Measurements from ENCODE around the gene TACR2.

The TACR2 gene

GRCh38 chr10:69392481-69393000 lies 24.2 kb downstream of the TACR2 start:
- no peak for TF ChIP-seq EZH2phosphoT487 (conservative IDR thresholded peaks at IDR 0.05; ENCODE audit: low read length)
- TF ChIP-seq, protein P1, sequence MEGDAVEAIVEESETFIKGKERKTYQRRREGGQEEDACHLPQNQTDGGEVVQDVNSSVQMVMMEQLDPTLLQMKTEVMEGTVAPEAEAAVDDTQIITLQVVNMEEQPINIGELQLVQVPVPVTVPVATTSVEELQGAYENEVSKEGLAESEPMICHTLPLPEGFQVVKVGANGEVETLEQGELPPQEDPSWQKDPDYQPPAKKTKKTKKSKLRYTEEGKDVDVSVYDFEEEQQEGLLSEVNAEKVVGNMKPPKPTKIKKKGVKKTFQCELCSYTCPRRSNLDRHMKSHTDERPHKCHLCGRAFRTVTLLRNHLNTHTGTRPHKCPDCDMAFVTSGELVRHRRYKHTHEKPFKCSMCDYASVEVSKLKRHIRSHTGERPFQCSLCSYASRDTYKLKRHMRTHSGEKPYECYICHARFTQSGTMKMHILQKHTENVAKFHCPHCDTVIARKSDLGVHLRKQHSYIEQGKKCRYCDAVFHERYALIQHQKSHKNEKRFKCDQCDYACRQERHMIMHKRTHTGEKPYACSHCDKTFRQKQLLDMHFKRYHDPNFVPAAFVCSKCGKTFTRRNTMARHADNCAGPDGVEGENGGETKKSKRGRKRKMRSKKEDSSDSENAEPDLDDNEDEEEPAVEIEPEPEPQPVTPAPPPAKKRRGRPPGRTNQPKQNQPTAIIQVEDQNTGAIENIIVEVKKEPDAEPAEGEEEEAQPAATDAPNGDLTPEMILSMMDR (IDR thresholded peaks at IDR 0.05; ENCODE audit: insufficient read depth, low read length, poor library complexity, severe bottlenecking): peak; percentile 75
- Histone ChIP-seq H4K20me1 (ENCODE audit: low read depth, low read length) (no peaks in the 10 kb centered on the region), H3K9ac (ENCODE audit: low read length) (no peak overlapping the region), H3F3A (ENCODE audit: insufficient read depth) (no peaks in the 10 kb centered on the region), H3K27me3 (ENCODE audit: low read length) (no peaks in the 10 kb centered on the region), H3K27ac (ENCODE audit: low read depth, low read length) (no peak overlapping the region), H2AFZ (ENCODE audit: low read depth, low read length, severe bottlenecking) (no peak overlapping the region), H3K9me3 (ENCODE audit: insufficient read depth, low read length) (no peaks in the 10 kb centered on the region), H3K9me2 (replicated peaks; ENCODE audit: insufficient read depth, low read length) (no peaks in the 10 kb centered on the region), H3K36me3 (ENCODE audit: low read length) (0 out of 2 replicates have a peak, but pooled peaks cover 4% of the 10 kb centered on the region), H3K4me3 (ENCODE audit: insufficient read depth, low read length, poor library complexity, severe bottlenecking) (no peak overlapping the region), H3K79me2 (ENCODE audit: insufficient read depth, low read length) (no peaks in the 10 kb centered on the region), H3K4me2 (ENCODE audit: low read depth, low read length, poor library complexity, severe bottlenecking) (no peak overlapping the region)

DNA sequence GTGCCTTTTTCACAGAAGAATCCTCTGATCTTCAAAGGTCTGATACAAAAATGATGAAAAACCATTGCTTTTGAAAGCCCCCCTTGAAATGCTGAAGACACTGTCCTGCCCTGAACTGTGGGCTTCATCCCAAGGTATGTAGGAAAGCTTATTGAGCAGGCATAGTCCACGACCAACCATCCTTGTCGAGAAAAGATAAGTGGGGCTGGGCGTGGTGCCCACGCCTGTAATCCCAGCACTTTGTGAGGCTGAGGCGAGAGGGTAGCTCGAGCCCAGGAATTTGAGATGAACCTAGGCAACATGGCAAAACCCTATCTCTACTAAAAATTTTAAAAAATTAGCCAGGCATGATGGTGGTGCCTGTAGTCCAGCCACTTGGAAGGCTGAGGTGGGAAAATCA lies 25.6 kb downstream of the TACR2 start:
- Histone ChIP-seq H2AFZ (ENCODE audit: low read depth, low read length, severe bottlenecking) (no peak overlapping the region), H3K9ac (ENCODE audit: low read length) (no peak overlapping the region), H3K4me2 (ENCODE audit: low read depth, low read length, poor library complexity, severe bottlenecking) (no peak overlapping the region), H4K20me1 (ENCODE audit: low read depth, low read length) (no peaks in the 10 kb centered on the region), H3K9me2 (replicated peaks; ENCODE audit: insufficient read depth, low read length) (no peaks in the 10 kb centered on the region), H3K36me3 (ENCODE audit: low read length) (0 out of 2 replicates have a peak, but pooled peaks cover 4% of the 10 kb centered on the region), H3K9me3 (ENCODE audit: insufficient read depth, low read length) (no peaks in the 10 kb centered on the region), H3K27ac (ENCODE audit: low read depth, low read length) (no peak overlapping the region), H3K4me3 (ENCODE audit: insufficient read depth, low read length, poor library complexity, severe bottlenecking) (no peak overlapping the region), H3K79me2 (ENCODE audit: insufficient read depth, low read length) (no peaks in the 10 kb centered on the region), H3F3A (ENCODE audit: insufficient read depth) (no peaks in the 10 kb centered on the region), H3K27me3 (ENCODE audit: low read length) (no peaks in the 10 kb centered on the region)
- no peak for TF ChIP-seq EZH2phosphoT487 (conservative IDR thresholded peaks at IDR 0.05; ENCODE audit: low read length)
- TF ChIP-seq, protein P1 (IDR thresholded peaks at IDR 0.05; ENCODE audit: insufficient read depth, low read length, poor library complexity, severe bottlenecking): no peak

GRCh38 chr10:69389827-69390490 lies 26.8 kb downstream of the TACR2 start:
- Histone ChIP-seq H4K20me1 (ENCODE audit: low read depth, low read length) (no peaks in the 10 kb centered on the region), H3K4me3 (ENCODE audit: insufficient read depth, low read length, poor library complexity, severe bottlenecking) (no peak overlapping the region), H2AFZ (ENCODE audit: low read depth, low read length, severe bottlenecking) (no peak overlapping the region), H3K27ac (ENCODE audit: low read depth, low read length) (no peak overlapping the region), H3F3A (ENCODE audit: insufficient read depth) (no peaks in the 10 kb centered on the region), H3K36me3 (ENCODE audit: low read length) (0 out of 2 replicates have a peak, but pooled peaks cover 4% of the 10 kb centered on the region), H3K9ac (ENCODE audit: low read length) (no peak overlapping the region), H3K4me2 (ENCODE audit: low read depth, low read length, poor library complexity, severe bottlenecking) (no peak overlapping the region), H3K27me3 (ENCODE audit: low read length) (no peaks in the 10 kb centered on the region), H3K9me3 (ENCODE audit: insufficient read depth, low read length) (no peaks in the 10 kb centered on the region), H3K9me2 (replicated peaks; ENCODE audit: insufficient read depth, low read length) (no peaks in the 10 kb centered on the region), H3K79me2 (ENCODE audit: insufficient read depth, low read length) (no peaks in the 10 kb centered on the region)
- TF ChIP-seq, protein P1 (IDR thresholded peaks at IDR 0.05; ENCODE audit: insufficient read depth, low read length, poor library complexity, severe bottlenecking): no peak
- no peak for TF ChIP-seq EZH2phosphoT487 (conservative IDR thresholded peaks at IDR 0.05; ENCODE audit: low read length)

All from SU-DHL-6 (cell line).